Kidney capillary endothelial cell (primary cell): ENCODE measurements around the gene LETM1.

Experiments
- DNase-seq: peaks from one replicate; pipeline ENCODE4 v3.0.0-alpha.2; 2018; ENCODE audit warnings: low spot score

Gene LETM1

DNA sequence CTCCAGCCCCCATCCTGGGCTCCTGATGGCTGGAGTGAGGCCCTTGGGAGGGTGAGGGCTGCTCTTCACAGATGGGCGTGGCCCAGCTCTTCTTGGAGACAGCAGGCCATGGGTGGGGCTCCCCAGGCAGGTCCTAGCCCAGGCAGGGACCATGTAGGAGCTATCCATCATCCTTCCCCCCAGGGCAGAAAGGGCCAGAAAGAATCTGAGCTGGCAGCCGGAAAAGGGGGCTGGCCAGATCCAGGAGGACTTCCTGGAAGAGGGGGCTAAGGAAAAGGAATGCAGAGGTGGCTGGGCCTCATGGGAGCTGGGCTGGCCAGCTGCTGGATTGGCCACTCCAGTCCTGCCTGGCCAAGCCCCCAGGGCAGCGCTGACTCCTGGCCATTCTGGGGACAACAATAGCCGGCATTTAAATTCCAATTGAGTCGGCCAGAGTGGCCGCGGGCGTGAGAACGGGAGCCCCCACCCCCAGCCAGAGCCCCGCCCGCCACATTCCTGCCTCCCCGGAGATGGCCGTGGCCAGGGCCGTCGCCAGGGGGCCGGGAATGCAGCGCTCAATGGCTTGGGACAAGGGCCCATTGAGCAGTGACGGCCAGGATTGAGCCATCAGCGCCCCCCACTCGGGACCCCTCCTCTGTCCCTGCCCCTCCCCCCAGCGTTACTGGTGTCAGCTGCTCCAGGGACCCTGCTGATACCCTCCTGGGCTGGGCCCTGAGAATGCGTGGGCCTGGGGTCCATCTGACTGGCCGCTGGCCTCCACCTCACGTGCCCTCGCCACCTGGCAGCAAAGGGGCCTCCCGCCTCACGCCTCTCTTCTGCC is 77.9 kb downstream of the LETM1 start:
- peak; percentile 22 for DNase-seq

- no peak for DNase-seq
Measured at GRCh38 chr4:1776521-1777161, 79.3 kb downstream of the LETM1 start.

- no peak for DNase-seq
Measured at GRCh38 chr4:1775731-1776500, 80.0 kb downstream of the LETM1 start.

DNA sequence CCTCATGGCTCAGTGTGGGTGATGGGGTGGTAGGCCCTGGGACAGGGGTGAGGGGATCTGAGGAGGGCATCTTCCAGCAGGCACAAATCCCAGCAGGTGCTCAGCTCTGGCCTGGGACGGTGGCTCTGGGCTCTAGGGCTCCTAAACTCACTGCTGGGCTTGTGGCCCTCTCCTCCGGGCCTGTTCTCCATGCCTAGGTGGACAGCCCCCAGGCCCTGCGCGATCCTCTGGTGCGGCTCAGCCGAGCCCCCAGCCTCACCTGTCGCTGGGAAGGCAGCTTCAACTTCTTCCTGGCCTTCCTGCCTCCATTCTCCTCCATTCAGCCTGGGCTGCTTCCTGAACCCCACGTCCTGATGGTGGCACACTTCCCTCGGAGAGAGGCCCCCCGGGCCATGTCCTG is 82.2 kb downstream of the LETM1 start:
- DNase-seq, result no peak

DNA sequence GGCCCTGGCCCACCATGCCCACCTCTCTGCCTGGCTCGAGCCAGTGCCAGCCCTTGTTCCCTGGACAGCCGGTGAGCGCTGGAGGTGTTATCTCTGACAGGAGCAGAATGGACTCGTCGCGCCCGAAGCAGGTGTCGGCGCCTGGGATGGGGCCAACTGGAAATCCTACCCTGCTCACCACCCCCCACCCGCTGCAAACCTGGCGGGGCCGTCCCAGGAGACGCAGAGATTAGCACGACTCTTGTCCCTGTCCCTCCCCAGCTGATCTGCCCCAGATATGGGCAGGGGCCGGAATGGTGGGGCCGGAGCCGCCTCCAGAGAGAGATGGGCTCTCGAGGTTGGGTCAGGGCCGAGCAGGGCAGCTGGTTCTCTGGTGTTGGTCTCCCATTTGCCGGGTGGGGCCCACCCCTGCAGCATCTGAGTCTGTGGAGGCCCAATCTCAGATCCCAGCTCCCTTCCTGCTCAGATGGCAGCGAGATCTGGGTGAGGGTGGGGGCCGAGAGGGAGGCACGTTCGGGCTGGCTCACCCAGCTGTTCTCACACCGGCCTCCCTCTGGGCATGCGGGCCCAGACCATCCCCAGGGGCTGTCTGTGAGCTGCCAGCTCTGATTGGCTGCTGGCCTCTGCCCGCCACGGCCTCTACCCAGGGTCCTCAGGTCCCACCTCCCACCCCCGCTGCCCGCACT is 83.0 kb downstream of the LETM1 start:
- no peak for DNase-seq

DNA sequence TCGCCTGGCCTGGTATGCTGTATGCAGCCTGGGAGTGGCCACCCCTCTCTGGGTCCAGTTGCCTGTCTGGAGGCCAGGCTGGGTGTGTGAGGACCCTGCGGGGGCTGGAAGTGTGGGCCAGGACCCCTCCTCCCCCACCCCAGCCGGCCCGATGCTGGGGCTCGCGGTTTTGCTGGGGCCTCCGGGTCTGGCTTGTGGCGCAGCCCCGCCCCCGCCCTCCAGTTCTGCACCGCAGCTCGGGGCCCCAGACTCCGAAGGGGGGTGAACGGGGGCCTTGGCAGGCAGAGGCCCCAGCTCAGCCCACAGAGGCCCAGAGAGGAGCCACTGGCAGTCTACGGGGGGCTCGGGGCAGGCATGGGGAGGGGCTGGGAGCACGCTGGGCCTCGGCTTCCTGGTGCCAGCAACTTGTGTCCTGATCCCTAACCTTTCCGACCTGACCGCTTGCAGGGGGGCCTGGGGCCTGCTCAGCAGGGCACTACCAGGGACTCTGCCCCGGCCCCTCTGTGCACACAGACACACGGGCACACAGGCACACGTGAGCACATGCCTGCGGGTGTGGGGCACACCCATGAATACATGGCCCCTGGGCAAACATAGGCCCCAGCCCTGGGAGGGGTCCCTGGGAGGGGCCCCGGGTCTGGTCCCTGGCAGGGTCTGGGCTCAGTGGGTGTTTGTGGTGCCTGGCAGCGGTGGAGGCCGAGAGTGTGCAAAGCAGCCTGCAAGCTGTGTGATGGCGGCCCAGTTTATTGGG is 84.2 kb downstream of the LETM1 start:
- DNase-seq, result no peak

DNA sequence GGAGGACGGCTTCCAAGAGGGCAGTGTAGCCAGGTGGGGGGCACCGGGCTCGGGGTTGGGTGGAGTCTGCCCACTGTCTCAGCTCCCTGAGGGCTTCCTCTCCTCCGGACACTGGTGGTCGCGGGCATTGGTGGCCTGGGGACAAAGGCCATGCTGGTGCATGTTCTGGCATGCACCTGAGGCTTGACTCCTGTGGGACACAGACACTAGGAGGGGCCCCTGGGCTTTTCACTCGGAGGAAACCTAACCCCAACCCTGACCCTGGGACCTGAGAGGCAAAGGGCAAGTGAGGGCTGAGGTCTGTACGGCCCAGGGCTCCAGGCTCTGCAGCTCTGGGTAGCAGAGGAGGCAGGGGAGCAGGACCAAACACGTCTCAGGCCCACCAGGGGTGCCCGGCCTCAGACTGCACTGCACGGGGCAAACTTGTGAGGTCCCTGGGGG is 85.1 kb downstream of the LETM1 start:
- DNase-seq, result no peak

GRCh38 chr4:1770245-1770644 is 85.7 kb downstream of the LETM1 start:
- DNase-seq, result no peak

GRCh38 chr4:1769692-1770091 is 86.3 kb downstream of the LETM1 start:
- DNase-seq, result no peak

DNA sequence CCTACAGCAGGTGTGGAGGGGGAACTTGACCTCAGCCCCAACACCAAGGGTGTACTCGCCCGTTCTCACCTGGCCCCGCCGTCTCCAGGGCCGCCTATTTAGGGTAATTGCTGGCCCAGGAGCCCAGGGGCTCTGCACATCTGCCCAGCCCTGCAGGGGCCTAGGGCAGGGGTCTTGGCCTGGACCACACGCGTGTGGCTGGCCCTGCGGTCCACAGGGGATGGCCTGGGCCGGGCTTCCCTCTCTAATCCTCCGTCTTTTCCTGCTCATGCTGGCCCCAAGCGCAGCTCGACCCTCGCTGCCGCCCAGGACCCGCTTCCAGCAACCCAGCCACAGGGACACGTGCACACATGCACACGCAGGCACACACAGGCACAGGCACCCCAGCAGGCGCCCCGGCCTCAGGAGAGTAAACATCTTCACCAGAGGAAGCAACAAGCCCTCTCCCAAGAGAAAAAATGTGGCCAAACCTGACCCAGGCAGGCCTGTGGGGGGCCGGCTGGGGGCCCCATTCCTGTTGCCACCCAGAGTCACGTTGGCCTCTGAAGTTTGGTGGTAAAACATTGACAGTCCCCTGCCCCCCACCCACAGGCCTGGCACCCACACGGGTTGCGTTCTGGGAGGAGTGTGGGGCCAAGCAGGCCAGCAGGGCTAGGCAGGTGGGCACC is 87.5 kb downstream of the LETM1 start:
- DNase-seq, result no peak

- DNase-seq, result no peak
Measured at GRCh38 chr4:1767770-1768366, 88.1 kb downstream of the LETM1 start.

DNA sequence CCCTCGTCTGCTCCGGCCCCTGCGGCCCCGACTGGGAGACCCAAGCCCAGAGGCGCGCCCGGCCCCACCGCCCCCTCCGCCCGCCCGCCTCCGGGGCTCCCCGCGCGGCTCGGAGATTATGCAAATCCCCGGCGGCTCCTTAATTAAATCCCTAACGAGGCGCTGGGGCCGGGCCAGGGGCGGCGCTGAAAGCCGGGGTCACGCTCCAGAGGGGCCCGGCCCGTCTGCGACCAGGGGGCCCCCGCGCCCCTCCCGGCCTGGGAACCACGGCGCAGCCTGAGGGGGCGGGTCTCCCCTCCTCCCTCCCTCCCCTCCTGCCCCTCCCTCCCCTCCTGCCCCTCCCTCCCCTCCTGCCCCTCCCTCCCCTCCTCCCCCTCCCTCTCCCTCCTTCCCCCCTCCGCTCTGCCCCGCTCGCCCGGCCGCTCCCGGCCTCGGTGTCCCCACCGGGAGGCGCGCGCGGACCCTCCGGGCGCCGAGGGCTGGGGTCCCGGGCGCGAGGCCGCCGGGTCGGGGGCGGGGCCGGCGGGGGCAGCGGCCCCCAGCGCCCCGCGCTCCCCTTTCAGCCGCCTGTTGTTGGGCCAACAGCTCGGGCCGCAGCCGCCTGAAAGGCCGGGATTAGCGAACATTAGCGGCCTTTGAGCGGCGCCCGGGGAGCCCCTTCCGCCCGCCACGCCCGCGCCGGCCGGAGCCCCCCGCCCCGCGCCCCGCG is 88.7 kb downstream of the LETM1 start:
- DNase-seq, result no peak

GRCh38 chr4:1766106-1767060 is 89.6 kb downstream of the LETM1 start:
- no peak for DNase-seq

GRCh38 chr4:1765409-1766072 is 90.4 kb downstream of the LETM1 start:
- DNase-seq, result no peak

DNA sequence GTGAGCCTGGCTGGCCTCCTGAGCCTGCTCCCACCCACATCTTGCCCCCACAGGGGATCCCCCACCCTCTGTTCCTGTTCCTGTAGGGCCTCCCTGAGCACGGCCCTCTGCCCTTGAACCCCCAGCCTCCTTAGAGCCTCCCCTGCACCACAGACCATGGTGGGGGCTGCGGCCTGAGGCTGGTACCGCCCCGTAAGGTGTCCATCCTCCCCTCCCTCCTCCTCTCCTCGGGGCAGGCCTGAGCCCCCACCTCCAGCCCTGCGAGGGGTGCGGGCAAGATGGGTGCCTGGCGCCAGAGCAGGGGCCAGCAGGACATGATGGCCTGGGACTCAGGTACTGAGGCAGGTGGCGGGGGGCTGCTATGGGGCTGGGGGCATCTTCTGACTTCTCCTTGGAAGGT is 91.3 kb downstream of the LETM1 start:
- DNase-seq, result no peak

- no peak for DNase-seq
Measured at GRCh38 chr4:1763550-1764080, 92.3 kb downstream of the LETM1 start.

DNA sequence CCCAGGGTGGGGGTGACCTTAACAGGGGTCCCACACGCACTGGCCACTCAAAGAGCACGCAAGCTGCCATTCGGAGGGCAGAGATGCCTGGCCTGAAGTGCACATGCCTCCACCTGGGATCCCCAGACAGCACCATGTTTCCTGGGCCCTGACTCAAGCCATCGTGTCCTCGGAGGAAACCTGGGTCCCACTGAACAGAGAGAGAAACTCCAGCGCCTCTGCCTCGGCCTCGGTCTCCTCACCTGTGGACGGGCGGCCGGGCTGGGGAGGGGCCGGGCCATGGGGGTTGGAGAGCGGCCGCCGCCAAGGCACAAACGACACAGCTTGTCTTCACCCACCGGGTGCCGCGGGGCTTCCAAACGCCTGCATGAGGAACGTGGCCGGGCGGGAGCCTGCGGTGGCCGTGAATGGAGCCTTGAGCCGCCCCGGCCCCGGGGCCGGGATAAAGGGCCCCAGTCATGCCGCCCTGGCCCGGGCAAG is 92.8 kb downstream of the LETM1 start:
- DNase-seq, result no peak
